ENCODE results near the gene MLLT10.

MLLT10 gene

GRCh38 chr10:21533467-21534279 lies at the start of gene MLLT10:
Gene MLLT10, plus strand, starts transcription at chr10:21534232. Its CDS starts 413 bp downstream, at chr10:21534645.
- H3K79me2 ChIP-seq = peaks cover 6% of the 10 kb centered on the region
- H3K36me3 ChIP-seq (ENCODE audit: control insufficient read depth, insufficient read depth, low read length) = no peaks in the 10 kb centered on the region
- no peaks in the 10 kb centered on the region for H3K27me3 ChIP-seq (ENCODE audit: control insufficient read depth, insufficient read depth, low read length)
- no peak for TF ChIP-seq CTCF (IDR thresholded peaks at IDR 0.05)
- H3K4me3 ChIP-seq (ENCODE audit: low read depth, low read length) = peak within 1 kb of the TSS; percentile 70
- H3K9me3 ChIP-seq (ENCODE audit: control insufficient read depth, low read length) = no peaks in the 10 kb centered on the region
- H3K4me2 ChIP-seq (ENCODE audit: low read length) = peak within 1 kb of the TSS; percentile 97
- H2AFZ ChIP-seq = peak within 1 kb of the TSS; percentile 93
- no peaks in the 10 kb centered on the region for H3K4me1 ChIP-seq
- peak within 1 kb of the TSS; percentile 31 for H3K9ac ChIP-seq
- H3K27ac ChIP-seq = peak within 1 kb of the TSS; percentile 95

GRCh38 chr10:21487416-21488180 lies 46.4 kb upstream of the MLLT10 start:
- Histone ChIP-seq H3K4me3 (ENCODE audit: low read depth, low read length) (no peak overlapping the region), H3K4me1 (peaks cover 5% of the 10 kb centered on the region), H3K36me3 (ENCODE audit: control insufficient read depth, insufficient read depth, low read length) (no peaks in the 10 kb centered on the region), H3K9ac (no peak overlapping the region), H3K9me3 (ENCODE audit: control insufficient read depth, low read length) (no peaks in the 10 kb centered on the region), H3K4me2 (ENCODE audit: low read length) (no peak overlapping the region), H3K79me2 (no peaks in the 10 kb centered on the region), H3K27ac (no peak overlapping the region), H2AFZ (no peak overlapping the region), H3K27me3 (ENCODE audit: control insufficient read depth, insufficient read depth, low read length) (no peaks in the 10 kb centered on the region)
- TF ChIP-seq CTCF (IDR thresholded peaks at IDR 0.05) = no peak

GRCh38 chr10:21488246-21488956 lies 45.6 kb upstream of the MLLT10 start:
- H3K4me3 ChIP-seq (ENCODE audit: low read depth, low read length) = no peak overlapping the region

DNA sequence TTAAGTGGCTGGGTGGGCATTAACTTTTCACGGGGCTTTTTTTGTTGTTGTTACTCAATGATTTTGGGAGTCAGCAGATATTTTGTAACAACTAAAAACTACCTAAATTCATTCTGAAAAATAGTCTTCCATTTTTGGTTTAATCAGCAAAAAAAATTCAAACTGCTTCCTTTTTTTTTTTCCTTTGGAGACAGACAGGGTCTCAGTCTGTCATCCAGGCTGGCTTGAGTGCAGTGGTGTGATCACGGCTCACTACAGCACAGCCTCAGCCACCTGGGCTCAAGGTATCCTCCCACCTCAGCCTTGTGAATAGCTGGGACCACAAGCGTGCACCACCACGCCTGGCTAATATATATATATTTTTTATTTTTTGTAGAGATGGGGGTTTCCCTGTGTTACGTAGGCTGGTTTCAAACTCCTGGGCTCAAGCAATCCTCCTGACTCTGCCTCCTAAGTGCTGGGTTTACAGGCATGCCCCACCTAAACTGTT lies 45.0 kb upstream of the MLLT10 start:
- Histone ChIP-seq H3K9ac (no peak overlapping the region), H3K27ac (peak overlapping the region; percentile 34), H2AFZ (peak overlapping the region; percentile 64), H3K27me3 (ENCODE audit: control insufficient read depth, insufficient read depth, low read length) (no peaks in the 10 kb centered on the region), H3K4me2 (ENCODE audit: low read length) (no peak overlapping the region), H3K4me1 (peaks cover 5% of the 10 kb centered on the region), H3K4me3 (ENCODE audit: low read depth, low read length) (no peak overlapping the region), H3K9me3 (ENCODE audit: control insufficient read depth, low read length) (no peaks in the 10 kb centered on the region), H3K36me3 (ENCODE audit: control insufficient read depth, insufficient read depth, low read length) (no peaks in the 10 kb centered on the region), H3K79me2 (no peaks in the 10 kb centered on the region)
- no peak for TF ChIP-seq CTCF (IDR thresholded peaks at IDR 0.05)

More at GRCh38 chr10:21488246-21488956, 45.6 kb upstream of the MLLT10 start:
- Histone ChIP-seq H3K9me3 (ENCODE audit: control insufficient read depth, low read length) (no peaks in the 10 kb centered on the region), H3K4me2 (ENCODE audit: low read length) (no peak overlapping the region), H3K36me3 (ENCODE audit: control insufficient read depth, insufficient read depth, low read length) (no peaks in the 10 kb centered on the region), H3K27ac (peak overlapping the region; percentile 34), H3K4me1 (peaks cover 5% of the 10 kb centered on the region), H2AFZ (peak overlapping the region; percentile 64), H3K27me3 (ENCODE audit: control insufficient read depth, insufficient read depth, low read length) (no peaks in the 10 kb centered on the region), H3K9ac (no peak overlapping the region), H3K79me2 (no peaks in the 10 kb centered on the region)
- TF ChIP-seq CTCF (IDR thresholded peaks at IDR 0.05) = no peak
